KMS-11 (cell line): Measurements from ENCODE around the gene TIAL1.
A peak's percentile ranks its signal among the peaks of the same experiment; 100 is the strongest.

Source experiments
- H2AFZ ChIP-seq: fragments of 200-600 bp; sonication (generic); 2 replicates; pipeline ENCODE4 v1.6.1; 2016; ENCODE audit warnings: antibody characterized with exemption, mixed run types, low read depth
- H3K27ac ChIP-seq: fragments of 200-600 bp; sonication (generic); 2 replicates; pipeline ENCODE4 v1.6.1; 2016; ENCODE audit warnings: mild to moderate bottlenecking, mixed run types
- H3K27me3 ChIP-seq: fragments of 200-600 bp; sonication (generic); 2 replicates; pipeline ENCODE4 v1.6.1; 2017; ENCODE audit warnings: mild to moderate bottlenecking, low read depth, mixed run types, moderate library complexity; ENCODE audit not compliant: insufficient read depth
- H3K36me3 ChIP-seq: fragments of 200-600 bp; sonication (generic); 2 replicates; pipeline ENCODE4 v1.6.1; 2017; ENCODE audit warnings: mild to moderate bottlenecking, mixed run types; ENCODE audit not compliant: insufficient read depth
- H3K4me1 ChIP-seq: fragments of 200-600 bp; sonication (generic); 2 replicates; pipeline ENCODE4 v1.6.1; 2016; ENCODE audit warnings: mild to moderate bottlenecking, low read depth, mixed run types; ENCODE audit not compliant: poor library complexity, severe bottlenecking
- H3K4me2 ChIP-seq: fragments of 200-600 bp; sonication (generic); 2 replicates; pipeline ENCODE4 v1.7.0; 2016; ENCODE audit warnings: mild to moderate bottlenecking, mixed run types
- H3K4me3 ChIP-seq: fragments of 200-600 bp; sonication (generic); IDR thresholded peaks from 2 replicates; pipeline ENCODE4 v1.6.1; 2017; ENCODE audit warnings: low read depth, low read length, mixed read lengths; ENCODE audit not compliant: insufficient read depth
- H3K79me2 ChIP-seq: fragments of 200-600 bp; sonication (generic); 2 replicates; pipeline ENCODE4 v1.6.1; 2016; ENCODE audit warnings: low read depth, mixed run types; ENCODE audit not compliant: insufficient read depth
- H3K9ac ChIP-seq: fragments of 200-600 bp; sonication (generic); 2 replicates; pipeline ENCODE4 v1.6.1; 2016; ENCODE audit warnings: mild to moderate bottlenecking, mixed run types
- H4K20me1 ChIP-seq: fragments of 200-600 bp; sonication (generic); 2 replicates; pipeline ENCODE4 v1.6.1; 2016; ENCODE audit warnings: mild to moderate bottlenecking, mixed run types; ENCODE audit not compliant: insufficient read depth
- TF ChIP-seq, protein P1 (sequence below): fragments of 200-600 bp; sonication (generic); conservative IDR thresholded peaks from 2 replicates; pipeline ENCODE4 v1.6.1; 2017; ENCODE audit warnings: low read depth, mild to moderate bottlenecking, antibody characterized with exemption, low read length, moderate library complexity, mixed read lengths

Gene TIAL1, protein sequence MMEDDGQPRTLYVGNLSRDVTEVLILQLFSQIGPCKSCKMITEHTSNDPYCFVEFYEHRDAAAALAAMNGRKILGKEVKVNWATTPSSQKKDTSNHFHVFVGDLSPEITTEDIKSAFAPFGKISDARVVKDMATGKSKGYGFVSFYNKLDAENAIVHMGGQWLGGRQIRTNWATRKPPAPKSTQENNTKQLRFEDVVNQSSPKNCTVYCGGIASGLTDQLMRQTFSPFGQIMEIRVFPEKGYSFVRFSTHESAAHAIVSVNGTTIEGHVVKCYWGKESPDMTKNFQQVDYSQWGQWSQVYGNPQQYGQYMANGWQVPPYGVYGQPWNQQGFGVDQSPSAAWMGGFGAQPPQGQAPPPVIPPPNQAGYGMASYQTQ

GRCh38 chr10:119596537-119597404 is at the start of gene TIAL1:
TSS of gene TIAL1 (minus strand) at chr10:119596964. CDS start at chr10:119596465, 499 bp downstream.
- H3K27me3 ChIP-seq, result no peaks in the 10 kb centered on the region
- H2AFZ ChIP-seq, result peak within 1 kb of the TSS; percentile 76
- H3K4me1 ChIP-seq, result peaks cover 38% of the 10 kb centered on the region
- TF ChIP-seq, protein P1, sequence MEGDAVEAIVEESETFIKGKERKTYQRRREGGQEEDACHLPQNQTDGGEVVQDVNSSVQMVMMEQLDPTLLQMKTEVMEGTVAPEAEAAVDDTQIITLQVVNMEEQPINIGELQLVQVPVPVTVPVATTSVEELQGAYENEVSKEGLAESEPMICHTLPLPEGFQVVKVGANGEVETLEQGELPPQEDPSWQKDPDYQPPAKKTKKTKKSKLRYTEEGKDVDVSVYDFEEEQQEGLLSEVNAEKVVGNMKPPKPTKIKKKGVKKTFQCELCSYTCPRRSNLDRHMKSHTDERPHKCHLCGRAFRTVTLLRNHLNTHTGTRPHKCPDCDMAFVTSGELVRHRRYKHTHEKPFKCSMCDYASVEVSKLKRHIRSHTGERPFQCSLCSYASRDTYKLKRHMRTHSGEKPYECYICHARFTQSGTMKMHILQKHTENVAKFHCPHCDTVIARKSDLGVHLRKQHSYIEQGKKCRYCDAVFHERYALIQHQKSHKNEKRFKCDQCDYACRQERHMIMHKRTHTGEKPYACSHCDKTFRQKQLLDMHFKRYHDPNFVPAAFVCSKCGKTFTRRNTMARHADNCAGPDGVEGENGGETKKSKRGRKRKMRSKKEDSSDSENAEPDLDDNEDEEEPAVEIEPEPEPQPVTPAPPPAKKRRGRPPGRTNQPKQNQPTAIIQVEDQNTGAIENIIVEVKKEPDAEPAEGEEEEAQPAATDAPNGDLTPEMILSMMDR, result no peak
- H3K4me2 ChIP-seq, result peak within 1 kb of the TSS; percentile 92
- no peaks in the 10 kb centered on the region; the same call in 1 of the 2 replicates for H3K36me3 ChIP-seq
- peaks cover 45% of the 10 kb centered on the region for H3K79me2 ChIP-seq
- peak within 1 kb of the TSS; percentile 25 for H3K4me3 ChIP-seq
- peak within 1 kb of the TSS; percentile 97 for H3K27ac ChIP-seq
- peak within 1 kb of the TSS; percentile 97 for H3K9ac ChIP-seq
- peaks cover 16% of the 10 kb centered on the region; the same call in 1 of the 2 replicates for H4K20me1 ChIP-seq

GRCh38 chr10:119644994-119645393 is 48.2 kb upstream of the TIAL1 start:
- TF ChIP-seq, protein P1, result no peak
- Histone ChIP-seq H3K36me3 (no peaks in the 10 kb centered on the region), H3K9ac (no peak overlapping the region), H3K4me3 (no peak overlapping the region), H3K4me1 (peaks cover 19% of the 10 kb centered on the region), H2AFZ (no peak overlapping the region), H4K20me1 (no peaks in the 10 kb centered on the region), H3K27me3 (no peaks in the 10 kb centered on the region), H3K27ac (no peak overlapping the region), H3K4me2 (no peak overlapping the region), H3K79me2 (no peaks in the 10 kb centered on the region)

- no peak overlapping the region for H3K4me2 ChIP-seq
Measured at GRCh38 chr10:119644205-119644814, 47.5 kb upstream of the TIAL1 start.

More at GRCh38 chr10:119644205-119644814, 47.5 kb upstream of the TIAL1 start:
- Histone ChIP-seq H3K4me1 (peaks cover 18% of the 10 kb centered on the region), H3K27ac (no peak overlapping the region), H3K27me3 (no peaks in the 10 kb centered on the region), H3K9ac (no peak overlapping the region), H3K79me2 (no peaks in the 10 kb centered on the region), H4K20me1 (no peaks in the 10 kb centered on the region), H3K4me3 (no peak overlapping the region), H2AFZ (no peak overlapping the region), H3K36me3 (no peaks in the 10 kb centered on the region)
- TF ChIP-seq, protein P1, result no peak
